HepG2 (cell line): ENCODE results near the gene SASH1.

ENCODE experiments used
- EZH2 ChIP-seq: conservative IDR thresholded peaks from 2 replicates; pipeline ENCODE4 v1.6.1; 2012; ENCODE audit warnings: mild to moderate bottlenecking, low read depth, low read length, moderate library complexity
- NCOA2 ChIP-seq: sonication (generic); formaldehyde crosslinking; IDR thresholded peaks from 2 replicates; pipeline ENCODE4 v1.8.0; 2022; ENCODE audit warnings: inconsistent platforms
- PHB2 ChIP-seq: fragments of 450-650 bp; IDR thresholded peaks from 2 replicates; pipeline ENCODE4 v1.6.1; 2018; ENCODE audit not compliant: partially characterized antibody
- POLR2A ChIP-seq, 2 experiments: IDR thresholded peaks; 2 replicates each; pipeline ENCODE4 v1.6.1; 2011; ENCODE audit warnings: low read depth in 2 of 2, low read length in 2 of 2, mild to moderate bottlenecking in 1 of 2, moderate library complexity in 1 of 2; ENCODE audit not compliant: insufficient read depth in 1 of 2
- RBM22 ChIP-seq: fragments of 200-400 bp; formaldehyde crosslinking; optimal IDR thresholded peaks from 2 replicates; pipeline ENCODE3; 2017; ENCODE audit warnings: mild to moderate bottlenecking, low read length, moderate library complexity
- TBX2 ChIP-seq: sonication (generic); formaldehyde crosslinking; IDR thresholded peaks from 2 replicates; pipeline ENCODE4 v1.5.0; 2020; ENCODE audit warnings: missing genetic modification reagents, mild to moderate bottlenecking, borderline replicate concordance
- ZNF274 ChIP-seq: sonication (generic); formaldehyde crosslinking; IDR thresholded peaks from 2 replicates; pipeline ENCODE4 v1.5.1; 2020; ENCODE audit warnings: mild to moderate bottlenecking, missing genetic modification reagents
- TF ChIP-seq, protein P1 (sequence below): sonication (generic); formaldehyde crosslinking; IDR thresholded peaks from 2 replicates; pipeline ENCODE4 v1.4.0; 2020; ENCODE audit warnings: missing genetic modification reagents
- TF ChIP-seq, protein P2 (sequence below): sonication (generic); formaldehyde crosslinking; IDR thresholded peaks from 2 replicates; pipeline ENCODE4 v1.5.0; 2020; ENCODE audit warnings: mild to moderate bottlenecking, missing genetic modification reagents, moderate library complexity

DNA sequence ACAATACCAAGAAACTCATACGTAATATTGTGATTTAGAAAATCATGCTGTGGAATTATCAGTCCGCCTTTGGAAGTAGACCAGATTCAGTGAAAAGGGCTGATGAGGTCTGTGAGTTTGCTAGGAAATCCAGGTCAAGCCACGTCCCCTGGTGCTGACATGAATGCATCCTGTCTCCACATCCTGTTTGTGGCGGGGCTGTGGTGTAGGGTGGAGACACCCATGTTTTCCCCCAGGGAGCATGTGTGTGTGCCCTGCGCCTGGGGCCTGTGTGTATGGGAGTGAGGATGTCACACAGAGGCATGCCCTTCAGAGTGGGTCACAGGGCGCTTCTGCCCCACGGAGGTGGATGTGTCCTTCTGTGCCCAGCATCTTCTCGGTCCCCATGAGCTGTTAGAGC, 109.1 kb downstream of the SASH1 start:
- TF ChIP-seq, protein P1, sequence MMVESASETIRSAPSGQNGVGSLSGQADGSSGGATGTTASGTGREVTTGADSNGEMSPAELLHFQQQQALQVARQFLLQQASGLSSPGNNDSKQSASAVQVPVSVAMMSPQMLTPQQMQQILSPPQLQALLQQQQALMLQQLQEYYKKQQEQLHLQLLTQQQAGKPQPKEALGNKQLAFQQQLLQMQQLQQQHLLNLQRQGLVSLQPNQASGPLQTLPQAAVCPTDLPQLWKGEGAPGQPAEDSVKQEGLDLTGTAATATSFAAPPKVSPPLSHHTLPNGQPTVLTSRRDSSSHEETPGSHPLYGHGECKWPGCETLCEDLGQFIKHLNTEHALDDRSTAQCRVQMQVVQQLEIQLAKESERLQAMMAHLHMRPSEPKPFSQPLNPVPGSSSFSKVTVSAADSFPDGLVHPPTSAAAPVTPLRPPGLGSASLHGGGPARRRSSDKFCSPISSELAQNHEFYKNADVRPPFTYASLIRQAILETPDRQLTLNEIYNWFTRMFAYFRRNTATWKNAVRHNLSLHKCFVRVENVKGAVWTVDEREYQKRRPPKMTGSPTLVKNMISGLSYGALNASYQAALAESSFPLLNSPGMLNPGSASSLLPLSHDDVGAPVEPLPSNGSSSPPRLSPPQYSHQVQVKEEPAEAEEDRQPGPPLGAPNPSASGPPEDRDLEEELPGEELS = no peak
- TF ChIP-seq POLR2A (IDR thresholded peaks at IDR 0.05; ENCODE audit: insufficient read depth in 1 of 2, low read depth in 2 of 2, low read length in 2 of 2) (no peak), RBM22 (no peak), EZH2 (no peak), NCOA2 (CRISPR knock-in tag) (no peak), PHB2 (no peak), ZNF274 (CRISPR knock-in tag) (no peak), TBX2 (CRISPR knock-in tag) (no peak)
- TF ChIP-seq, protein P2, sequence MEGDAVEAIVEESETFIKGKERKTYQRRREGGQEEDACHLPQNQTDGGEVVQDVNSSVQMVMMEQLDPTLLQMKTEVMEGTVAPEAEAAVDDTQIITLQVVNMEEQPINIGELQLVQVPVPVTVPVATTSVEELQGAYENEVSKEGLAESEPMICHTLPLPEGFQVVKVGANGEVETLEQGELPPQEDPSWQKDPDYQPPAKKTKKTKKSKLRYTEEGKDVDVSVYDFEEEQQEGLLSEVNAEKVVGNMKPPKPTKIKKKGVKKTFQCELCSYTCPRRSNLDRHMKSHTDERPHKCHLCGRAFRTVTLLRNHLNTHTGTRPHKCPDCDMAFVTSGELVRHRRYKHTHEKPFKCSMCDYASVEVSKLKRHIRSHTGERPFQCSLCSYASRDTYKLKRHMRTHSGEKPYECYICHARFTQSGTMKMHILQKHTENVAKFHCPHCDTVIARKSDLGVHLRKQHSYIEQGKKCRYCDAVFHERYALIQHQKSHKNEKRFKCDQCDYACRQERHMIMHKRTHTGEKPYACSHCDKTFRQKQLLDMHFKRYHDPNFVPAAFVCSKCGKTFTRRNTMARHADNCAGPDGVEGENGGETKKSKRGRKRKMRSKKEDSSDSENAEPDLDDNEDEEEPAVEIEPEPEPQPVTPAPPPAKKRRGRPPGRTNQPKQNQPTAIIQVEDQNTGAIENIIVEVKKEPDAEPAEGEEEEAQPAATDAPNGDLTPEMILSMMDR (CRISPR knock-in tag) = no peak
